ENCODE measurements around the gene MEOX1. TPM values are rescaled to one million over a fixed set of nuclear protein-coding genes. Genes with fewer than 3 reads are reported as not detected.

MEOX1 gene
- total RNA-seq, 1 donor from 2014 or later = 1.5 TPM

DNA sequence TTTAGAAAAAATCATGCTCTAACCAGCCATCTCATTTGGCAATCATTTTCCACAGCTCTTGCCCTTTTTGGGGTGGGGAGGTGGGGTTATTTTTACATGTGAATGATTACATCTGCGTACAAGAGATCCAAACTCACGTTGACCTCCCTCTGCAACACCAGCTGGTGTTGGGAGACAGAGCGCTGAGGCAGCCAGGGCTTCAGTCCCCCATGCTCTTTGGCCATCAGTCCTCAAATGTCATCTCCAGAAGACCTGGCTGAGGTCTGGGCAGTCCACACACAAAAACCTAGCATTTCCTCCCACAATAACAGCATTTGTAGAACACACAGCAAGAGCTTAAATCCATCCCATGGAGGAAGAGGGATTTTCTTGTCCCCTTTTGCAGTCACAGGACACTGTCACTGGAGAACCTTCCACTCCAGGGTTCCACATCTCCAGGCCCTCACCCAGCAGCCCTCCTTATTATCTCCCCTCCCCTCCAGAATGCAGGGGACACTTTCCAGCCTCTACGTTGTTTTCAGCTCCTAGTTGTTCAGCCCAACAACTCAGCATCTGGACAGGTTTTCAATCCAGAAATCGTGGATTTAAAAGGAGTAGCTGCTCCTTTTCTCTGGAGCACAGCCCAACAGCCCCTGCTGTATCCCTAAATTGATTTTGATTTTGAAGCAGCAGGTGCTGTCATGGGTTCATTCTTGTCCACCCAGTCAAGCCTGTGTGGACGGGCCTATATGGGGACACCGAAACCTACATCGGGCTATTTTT is 21.1 kb downstream of the MEOX1 start:
- no peak for ATAC-seq
- no peak overlapping the region for H3K4me3 ChIP-seq
- no peaks in the 10 kb centered on the region for H3K36me3 ChIP-seq
- no peak for DNase-seq
- TF ChIP-seq, protein P1, sequence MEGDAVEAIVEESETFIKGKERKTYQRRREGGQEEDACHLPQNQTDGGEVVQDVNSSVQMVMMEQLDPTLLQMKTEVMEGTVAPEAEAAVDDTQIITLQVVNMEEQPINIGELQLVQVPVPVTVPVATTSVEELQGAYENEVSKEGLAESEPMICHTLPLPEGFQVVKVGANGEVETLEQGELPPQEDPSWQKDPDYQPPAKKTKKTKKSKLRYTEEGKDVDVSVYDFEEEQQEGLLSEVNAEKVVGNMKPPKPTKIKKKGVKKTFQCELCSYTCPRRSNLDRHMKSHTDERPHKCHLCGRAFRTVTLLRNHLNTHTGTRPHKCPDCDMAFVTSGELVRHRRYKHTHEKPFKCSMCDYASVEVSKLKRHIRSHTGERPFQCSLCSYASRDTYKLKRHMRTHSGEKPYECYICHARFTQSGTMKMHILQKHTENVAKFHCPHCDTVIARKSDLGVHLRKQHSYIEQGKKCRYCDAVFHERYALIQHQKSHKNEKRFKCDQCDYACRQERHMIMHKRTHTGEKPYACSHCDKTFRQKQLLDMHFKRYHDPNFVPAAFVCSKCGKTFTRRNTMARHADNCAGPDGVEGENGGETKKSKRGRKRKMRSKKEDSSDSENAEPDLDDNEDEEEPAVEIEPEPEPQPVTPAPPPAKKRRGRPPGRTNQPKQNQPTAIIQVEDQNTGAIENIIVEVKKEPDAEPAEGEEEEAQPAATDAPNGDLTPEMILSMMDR (IDR thresholded peaks at IDR 0.05) = no peak
- no peaks in the 10 kb centered on the region for H3K9me3 ChIP-seq
- intact Hi-C loops (cut with DNase I) = no loop called here
- no peaks in the 10 kb centered on the region for H3K4me1 ChIP-seq
- no peak overlapping the region for H3K27ac ChIP-seq
- no peaks in the 10 kb centered on the region for H3K27me3 ChIP-seq

DNA sequence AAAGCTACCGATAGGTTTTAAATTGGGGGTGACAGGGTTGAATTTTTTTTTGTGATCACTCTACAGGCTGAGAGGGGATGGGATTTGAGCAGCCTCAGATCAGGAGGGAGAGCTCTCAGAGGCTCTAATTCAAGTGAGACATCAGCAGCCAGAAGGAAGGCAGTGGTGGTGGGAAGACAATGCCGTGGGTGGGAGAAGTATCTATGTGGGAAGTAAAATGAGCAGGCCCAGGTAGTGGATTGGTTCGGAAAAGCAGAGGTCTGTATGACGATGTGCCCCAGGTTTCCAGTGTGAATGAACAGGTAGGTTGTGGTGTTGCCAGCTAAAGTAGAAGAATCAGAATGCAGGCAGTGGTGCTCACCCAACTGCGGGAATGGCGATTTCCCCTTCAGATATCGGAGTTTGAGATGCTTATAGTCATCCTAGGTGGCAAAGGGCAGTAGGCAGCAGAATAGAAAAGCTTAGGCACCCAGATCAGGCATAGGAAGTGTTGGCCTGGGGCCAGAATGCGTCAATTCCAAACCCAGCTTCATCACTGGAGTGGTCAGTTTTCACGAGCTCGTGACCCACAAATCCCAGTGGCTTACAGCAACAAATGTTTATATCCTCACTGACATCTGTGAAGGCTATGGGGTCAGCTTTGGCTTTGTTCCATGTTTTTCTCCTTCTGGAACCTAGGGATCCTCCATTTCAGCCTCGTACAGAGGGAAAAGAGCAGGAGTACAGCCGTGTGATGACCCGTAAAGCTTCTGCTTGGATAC is 24.0 kb downstream of the MEOX1 start:
- no peaks in the 10 kb centered on the region for H3K4me1 ChIP-seq
- no peaks in the 10 kb centered on the region for H3K27me3 ChIP-seq
- intact Hi-C loops (cut with DNase I) = no loop called here
- ATAC-seq = no peak
- no peaks in the 10 kb centered on the region for H3K36me3 ChIP-seq
- no peaks in the 10 kb centered on the region for H3K9me3 ChIP-seq
- DNase-seq = no peak
- TF ChIP-seq, protein P1 (IDR thresholded peaks at IDR 0.05) = no peak
- H3K27ac ChIP-seq = no peak overlapping the region
- H3K4me3 ChIP-seq = no peak overlapping the region

DNA sequence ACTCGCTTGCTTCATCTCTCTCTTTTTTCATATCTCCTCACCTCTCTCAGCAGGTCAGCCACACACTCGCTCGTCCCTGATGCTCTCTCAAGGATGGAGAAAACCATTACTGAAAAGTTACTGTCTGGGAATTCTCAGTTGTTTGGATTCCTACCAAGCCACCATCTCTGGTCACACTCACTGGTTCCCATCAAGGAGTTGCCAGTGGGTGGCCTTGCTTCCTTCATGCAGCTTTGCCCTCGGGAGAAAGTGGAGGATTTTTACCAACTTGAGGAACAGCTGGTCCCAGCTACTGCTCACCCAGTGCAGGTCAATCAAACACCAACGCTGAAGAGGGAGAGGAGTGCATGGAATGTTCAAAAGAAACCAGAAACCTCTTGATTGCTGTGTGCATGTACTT is 25.3 kb downstream of the MEOX1 start:
- TF ChIP-seq, protein P1 (IDR thresholded peaks at IDR 0.05) = no peak
- Histone ChIP-seq H3K4me3 (no peak overlapping the region), H3K36me3 (no peaks in the 10 kb centered on the region), H3K27ac (no peak overlapping the region), H3K9me3 (no peaks in the 10 kb centered on the region), H3K27me3 (no peaks in the 10 kb centered on the region), H3K4me1 (no peaks in the 10 kb centered on the region)
- ATAC-seq (no peak), DNase-seq (no peak)
- intact Hi-C loops (cut with DNase I) = no loop called here

DNA sequence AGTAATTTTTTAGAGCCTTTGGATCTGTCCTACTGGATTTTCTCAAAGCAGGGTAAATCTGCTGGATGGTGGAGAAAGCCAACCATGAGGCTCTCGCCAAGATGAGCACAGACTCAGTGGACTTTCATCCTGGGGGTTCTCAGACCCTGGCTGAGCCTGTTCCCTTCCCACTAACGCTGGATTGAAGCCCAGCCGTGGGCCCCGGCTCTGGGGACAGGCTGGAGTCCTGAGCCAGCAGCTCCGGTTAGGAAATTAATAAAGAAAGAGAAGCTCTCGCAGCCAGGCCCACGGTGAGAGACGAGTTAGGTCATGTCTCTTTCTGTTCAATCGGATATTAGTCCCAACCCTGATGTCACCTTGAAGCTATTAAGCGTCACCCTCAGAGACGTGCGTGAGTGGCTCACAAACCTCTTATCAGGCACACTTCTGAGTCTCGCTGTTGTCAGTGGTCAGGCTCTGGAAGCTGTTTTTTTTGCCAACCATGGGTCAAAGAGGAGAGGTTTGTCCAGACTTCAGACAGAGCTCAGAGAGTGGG is 27.1 kb downstream of the MEOX1 start:
- Histone ChIP-seq H3K4me3 (no peak overlapping the region), H3K36me3 (no peaks in the 10 kb centered on the region), H3K4me1 (no peaks in the 10 kb centered on the region), H3K9me3 (no peaks in the 10 kb centered on the region), H3K27ac (no peak overlapping the region), H3K27me3 (no peaks in the 10 kb centered on the region)
- ATAC-seq (no peak), DNase-seq (no peak)
- intact Hi-C loops (cut with DNase I) = no loop called here
- TF ChIP-seq, protein P1 (IDR thresholded peaks at IDR 0.05) = no peak

DNA sequence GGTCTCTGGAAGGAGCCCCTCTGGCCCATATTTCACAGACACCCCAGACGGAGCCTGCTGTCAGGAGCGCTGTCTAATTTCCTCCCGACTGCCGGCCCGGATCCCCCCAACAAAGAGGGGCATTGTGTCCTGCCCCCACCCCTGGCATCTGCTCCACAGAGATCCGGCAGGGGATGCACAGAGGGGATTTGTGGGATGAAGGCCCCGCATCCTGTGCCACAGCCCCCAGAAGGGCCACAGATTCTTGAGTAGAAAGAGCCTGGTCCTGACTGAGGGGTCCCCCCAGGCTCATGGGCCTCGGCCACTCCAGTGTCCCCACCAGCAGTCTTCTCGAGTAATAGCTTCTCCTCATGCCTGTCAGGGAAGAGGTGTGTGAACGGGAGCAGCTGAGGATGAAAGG is 29.5 kb downstream of the MEOX1 start:
- TF ChIP-seq, protein P1 (IDR thresholded peaks at IDR 0.05) = no peak
- no peak for ATAC-seq

More for the DNA sequence above, 29.5 kb downstream of the MEOX1 start:
- intact Hi-C loops (cut with DNase I) = no loop called here
- no peaks in the 10 kb centered on the region for H3K36me3 ChIP-seq
- no peaks in the 10 kb centered on the region for H3K9me3 ChIP-seq
- H3K4me3 ChIP-seq = no peak overlapping the region
- no peaks in the 10 kb centered on the region for H3K27me3 ChIP-seq
- no peaks in the 10 kb centered on the region for H3K4me1 ChIP-seq
- no peak for DNase-seq
- H3K27ac ChIP-seq = no peak overlapping the region
